Gastroesophageal sphincter (tissue), 4 donors: ENCODE measurements around the gene KPTN. TPM values are rescaled to one million over a fixed set of nuclear protein-coding genes. Genes with fewer than 3 reads are reported as not detected.
A peak's percentile ranks its signal among the peaks of the same experiment; 100 is the strongest.

Source experiments
- ATAC-seq: fragments of 150-250 bp; one replicate; pipeline ENCODE4 v1.9.1; 2016; ENCODE audit warnings: mild to moderate bottlenecking, moderate library complexity
- H3K27ac ChIP-seq, 4 donors: fragments of 200-600 bp; sonication (generic) in 3 of 4; 1 replicate in 3 of 4; 2 replicates in 1 of 4; pipeline ENCODE4 v1.5.1; 2016 to 2019
- H3K27me3 ChIP-seq: fragments of 200-600 bp; sonication (generic); one replicate; pipeline ENCODE4 v1.5.1; 2019
- H3K36me3 ChIP-seq, 2 donors: fragments of 200-600 bp; sonication (generic); one replicate each; pipeline ENCODE4 v1.5.1; 2019; ENCODE audit warnings: control low read depth in 1 of 2
- H3K4me1 ChIP-seq, 3 donors: fragments of 200-600 bp; sonication (generic); 1 replicate in 2 of 3; 2 replicates in 1 of 3; pipeline ENCODE4 v1.5.1; 2016 to 2019; ENCODE audit warnings: control low read depth in 2 of 3
- H3K4me3 ChIP-seq, 2 donors: fragments of 200-600 bp; sonication (generic); one replicate each; pipeline ENCODE4 v1.5.1; 2019; ENCODE audit warnings: mild to moderate bottlenecking in 1 of 2, moderate library complexity in 1 of 2
- H3K9me3 ChIP-seq, 3 donors: fragments of 200-600 bp; sonication (generic); one replicate each; pipeline ENCODE4 v1.5.1; 2017 to 2019; ENCODE audit warnings: control low read depth in 2 of 3
- CTCF ChIP-seq, 4 experiments: fragments of 200-600 bp in 2 of 4; fragments of 450-650 bp in 2 of 4; sonication (generic) in 1 of 4; IDR thresholded peaks; one replicate each; pipeline ENCODE4 v1.5.1; 2017 to 2019; ENCODE audit warnings: antibody characterized with exemption in 4 of 4, mild to moderate bottlenecking in 2 of 4, moderate library complexity in 2 of 4
- EP300 ChIP-seq: sonication (generic); formaldehyde crosslinking; IDR thresholded peaks from one replicate; pipeline ENCODE4 v1.6.1; 2017; ENCODE audit warnings: antibody characterized with exemption, mild to moderate bottlenecking
- POLR2A ChIP-seq, 2 donors: fragments of 450-650 bp; IDR thresholded peaks; one replicate each; pipeline ENCODE4 v1.6.1; 2017; ENCODE audit warnings: antibody characterized with exemption in 2 of 2, mild to moderate bottlenecking in 2 of 2, moderate library complexity in 1 of 2
- POLR2AphosphoS5 ChIP-seq: sonication (generic); formaldehyde crosslinking; IDR thresholded peaks from one replicate; pipeline ENCODE4 v1.6.1; 2017; ENCODE audit warnings: antibody characterized with exemption
- WGBS, 2 donors: methylation state at CpG; one replicate each; pipeline ENCODE4 v1.1.5; 2018; ENCODE audit warnings: low coverage in 1 of 2; 5-methylcytosine and 5-hydroxymethylcytosine counted together
- total RNA-seq, 4 donors: library from RNA; depleted of rRNA; stranded (reverse); fragments of >200 nt; gene quantifications; one replicate each; pipeline ENCODE4 v1.1.0, GENCODE V29; 2016

KPTN gene
- total RNA-seq, 4 donors from 2014 or later: 2.4 to 4.3 (median 3.4) TPM

- Histone ChIP-seq H3K27me3 (peaks cover 22% of the 10 kb centered on the region), H3K4me1 (peaks cover 0 to 18% (median 6%) of the 10 kb centered on the region in 3 donors), H3K9me3 (no peaks in the 10 kb centered on the region), H3K4me3 (no peak overlapping the region), H3K27ac (no peak overlapping the region), H3K36me3 (no peaks in the 10 kb centered on the region)
- no peak for ATAC-seq
- TF ChIP-seq CTCF (IDR thresholded peaks at IDR 0.05) (no peak), EP300 (no peak), POLR2AphosphoS5 (no peak), POLR2A (IDR thresholded peaks at IDR 0.05) (no peak)
- 42 to 56% methylated on average over 4 of the region's 4 CpGs for WGBS, 2 donors
Measured at GRCh38 chr19:47518139-47518538, 34.1 kb upstream of the KPTN start.

- no peak for TF ChIP-seq EP300
- TF ChIP-seq POLR2AphosphoS5: peak; percentile 94
- TF ChIP-seq CTCF (IDR thresholded peaks at IDR 0.05): peak in 1 of 4 experiments; percentile 0
- peak; percentile 94 for TF ChIP-seq POLR2A (IDR thresholded peaks at IDR 0.05)
- no peaks in the 10 kb centered on the region for H3K36me3 ChIP-seq
- no peaks in the 10 kb centered on the region for H3K9me3 ChIP-seq
- peak within 1 kb of the TSS; percentile 76 to 97 for H3K4me3 ChIP-seq
- 0% methylated on average over 1 to 6 of the region's 78 CpGs for WGBS, 2 donors
- H3K27me3 ChIP-seq: peaks cover 2% of the 10 kb centered on the region
- ATAC-seq: peak; percentile 97
- H3K27ac ChIP-seq: peak within 1 kb of the TSS; percentile 95 to 99 (median 98)
- peaks cover 7 to 50% (median 35%) of the 10 kb centered on the region in 3 donors for H3K4me1 ChIP-seq
Measured at GRCh38 chr19:47514869-47515588, 31.0 kb upstream of the KPTN start, which contains the start of gene NAPA. NAPA (minus strand) TSS chr19:47515063; CDS start chr19:47514940, 123 bp downstream.

GRCh38 chr19:47514151-47514868 lies 30.3 kb upstream of the KPTN start:
- H3K27me3 ChIP-seq: no peaks in the 10 kb centered on the region
- no peaks in the 10 kb centered on the region for H3K9me3 ChIP-seq
- H3K4me3 ChIP-seq: peak overlapping the region; percentile 76 to 97
- peaks cover 7 to 57% (median 43%) of the 10 kb centered on the region in 3 donors for H3K4me1 ChIP-seq
- H3K27ac ChIP-seq: peak overlapping the region; percentile 95 to 99 (median 98)
- no peak for ATAC-seq
- peak in 1 of 4 experiments; percentile 13 for TF ChIP-seq CTCF (IDR thresholded peaks at IDR 0.05)
- no peak for TF ChIP-seq EP300
- WGBS, 2 donors: 0 to 3% methylated on average over 8 to 21 of the region's 40 CpGs
- H3K36me3 ChIP-seq: no peaks in the 10 kb centered on the region

- peak overlapping the region; percentile 18 to 99 (median 89) for H3K27ac ChIP-seq
- no peaks in the 10 kb centered on the region for H3K36me3 ChIP-seq
- no peaks in the 10 kb centered on the region for H3K9me3 ChIP-seq
- WGBS, 2 donors: 50 to 58% methylated on average over 7 to 8 of the region's 8 CpGs
- no peaks in the 10 kb centered on the region for H3K27me3 ChIP-seq
- peak overlapping the region in 1 of 2 donors; percentile 97 for H3K4me3 ChIP-seq
- peaks cover 7 to 71% (median 55%) of the 10 kb centered on the region in 3 donors for H3K4me1 ChIP-seq
- ATAC-seq: no peak
- TF ChIP-seq POLR2A (IDR thresholded peaks at IDR 0.05) (no peak), POLR2AphosphoS5 (no peak), EP300 (no peak), CTCF (IDR thresholded peaks at IDR 0.05) (no peak)
Measured at GRCh38 chr19:47512948-47513319, 28.9 kb upstream of the KPTN start.
